HG02759 (cell line): ENCODE results near the gene TOM1.

ENCODE experiments used
- ATAC-seq: cut with Tn5 transposase; IDR thresholded peaks from one replicate; pipeline ENCODE4 v1.9.1; 2021; ENCODE audit warnings: mild to moderate bottlenecking, moderate library complexity; ENCODE audit not compliant: unreplicated experiment

TOM1 gene

GRCh38 chr22:35322893-35323292 is 23.2 kb downstream of the TOM1 start:
- no peak for ATAC-seq

GRCh38 chr22:35323305-35323704 is 23.6 kb downstream of the TOM1 start:
- ATAC-seq, result no peak

- no peak for ATAC-seq
These were observed 24.4 kb downstream of the TOM1 start for GRCh38 chr22:35324067-35324466.

- ATAC-seq, result no peak
These were observed 25.1 kb downstream of the TOM1 start for GRCh38 chr22:35324762-35325161.

GRCh38 chr22:35325209-35325608 is 25.5 kb downstream of the TOM1 start:
- ATAC-seq, result no peak

- ATAC-seq, result no peak
These were observed 27.3 kb downstream of the TOM1 start for GRCh38 chr22:35326854-35327562.

- ATAC-seq, result no peak
These were observed 28.2 kb downstream of the TOM1 start for GRCh38 chr22:35327690-35328471.

GRCh38 chr22:35328472-35328885 is 28.8 kb downstream of the TOM1 start:
- ATAC-seq, result no peak

GRCh38 chr22:35329114-35329847 is 29.6 kb downstream of the TOM1 start:
- ATAC-seq, result no peak

GRCh38 chr22:35330258-35330861 is 30.7 kb downstream of the TOM1 start:
- no peak for ATAC-seq

GRCh38 chr22:35332278-35332677 is 32.6 kb downstream of the TOM1 start:
- no peak for ATAC-seq

- ATAC-seq, result no peak
These were observed 33.5 kb downstream of the TOM1 start for GRCh38 chr22:35333220-35333619.

- no peak for ATAC-seq
These were observed 34.3 kb downstream of the TOM1 start for GRCh38 chr22:35334004-35334403.

GRCh38 chr22:35335468-35335867 is 35.8 kb downstream of the TOM1 start:
- ATAC-seq, result no peak

GRCh38 chr22:35335936-35336781 is 36.5 kb downstream of the TOM1 start:
- no peak for ATAC-seq

- ATAC-seq, result no peak
These were observed 38.2 kb downstream of the TOM1 start for GRCh38 chr22:35337932-35338331.

GRCh38 chr22:35341090-35341874 is 41.6 kb downstream of the TOM1 start:
- no peak for ATAC-seq

GRCh38 chr22:35342390-35342789 is 42.7 kb downstream of the TOM1 start:
- no peak for ATAC-seq

GRCh38 chr22:35343664-35344550 is 44.2 kb downstream of the TOM1 start:
- ATAC-seq, result no peak
